ENCODE results near the gene HNRNPK. TPM values are rescaled to one million over a fixed set of nuclear protein-coding genes. Genes with fewer than 3 reads are reported as not detected.

The HNRNPK gene
- total and polyA plus RNA-seq, 2 of the 13 experiments (the other 11 are each of a cell fraction or from before 2014, with no cell fraction given): 321 to 712 TPM

DNA sequence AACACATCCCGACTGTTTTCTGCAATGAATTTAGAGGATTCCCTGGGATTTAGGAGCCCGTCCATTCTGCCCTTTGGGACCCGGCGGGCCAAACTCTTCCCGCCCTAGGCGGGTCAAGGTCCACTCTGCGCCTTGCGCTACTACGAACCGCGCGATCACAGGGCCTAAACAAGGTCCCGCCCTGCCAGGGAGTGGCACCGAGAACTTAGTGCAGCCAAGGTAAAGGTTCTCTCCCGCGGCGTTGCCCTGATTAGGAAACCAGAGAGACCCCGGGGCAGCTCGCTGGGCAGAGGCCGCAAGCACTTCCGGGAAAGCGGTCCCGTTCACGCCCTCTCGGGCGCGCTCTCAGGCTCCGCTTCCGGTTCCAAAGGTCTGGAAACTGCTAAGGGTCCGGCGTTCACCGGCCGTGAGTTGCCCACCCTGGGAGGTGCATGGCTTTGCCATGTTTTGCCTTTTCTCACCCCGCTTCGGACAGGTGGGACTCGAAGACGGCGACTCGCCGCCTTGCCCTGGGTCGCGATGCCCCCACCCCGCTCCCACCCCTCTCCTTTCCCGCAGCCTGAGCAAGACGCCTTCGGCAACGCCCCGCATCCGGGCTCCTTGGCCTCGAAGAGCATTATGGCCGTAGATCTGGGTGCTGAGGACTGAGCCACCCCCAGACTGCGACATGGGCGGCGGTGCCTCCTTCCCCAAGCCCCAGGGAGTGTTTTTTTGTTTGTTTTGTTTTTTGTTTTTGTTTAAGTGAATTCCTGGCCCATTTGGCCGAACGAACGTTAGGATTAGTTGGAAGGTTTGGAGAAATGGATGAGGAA is 23.4 kb downstream of the HNRNPK start (continued):
- TF ChIP-seq, protein P1, sequence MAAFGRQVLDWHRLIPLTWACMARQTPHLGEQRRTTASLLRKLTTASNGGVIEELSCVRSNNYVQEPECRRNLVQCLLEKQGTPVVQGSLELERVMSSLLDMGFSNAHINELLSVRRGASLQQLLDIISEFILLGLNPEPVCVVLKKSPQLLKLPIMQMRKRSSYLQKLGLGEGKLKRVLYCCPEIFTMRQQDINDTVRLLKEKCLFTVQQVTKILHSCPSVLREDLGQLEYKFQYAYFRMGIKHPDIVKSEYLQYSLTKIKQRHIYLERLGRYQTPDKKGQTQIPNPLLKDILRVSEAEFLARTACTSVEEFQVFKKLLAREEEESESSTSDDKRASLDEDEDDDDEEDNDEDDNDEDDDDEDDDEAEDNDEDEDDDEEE (CRISPR knock-in tag; IDR thresholded peaks at IDR 0.05): peak; percentile 74
- TF ChIP-seq JARID2 (CRISPR knock-in tag; IDR thresholded peaks at IDR 0.05; ENCODE audit: insufficient replicate concordance): peak; percentile 45
- TF ChIP-seq ATAD3A (CRISPR knock-in tag; IDR thresholded peaks at IDR 0.05): no peak
- TF ChIP-seq, protein P2, sequence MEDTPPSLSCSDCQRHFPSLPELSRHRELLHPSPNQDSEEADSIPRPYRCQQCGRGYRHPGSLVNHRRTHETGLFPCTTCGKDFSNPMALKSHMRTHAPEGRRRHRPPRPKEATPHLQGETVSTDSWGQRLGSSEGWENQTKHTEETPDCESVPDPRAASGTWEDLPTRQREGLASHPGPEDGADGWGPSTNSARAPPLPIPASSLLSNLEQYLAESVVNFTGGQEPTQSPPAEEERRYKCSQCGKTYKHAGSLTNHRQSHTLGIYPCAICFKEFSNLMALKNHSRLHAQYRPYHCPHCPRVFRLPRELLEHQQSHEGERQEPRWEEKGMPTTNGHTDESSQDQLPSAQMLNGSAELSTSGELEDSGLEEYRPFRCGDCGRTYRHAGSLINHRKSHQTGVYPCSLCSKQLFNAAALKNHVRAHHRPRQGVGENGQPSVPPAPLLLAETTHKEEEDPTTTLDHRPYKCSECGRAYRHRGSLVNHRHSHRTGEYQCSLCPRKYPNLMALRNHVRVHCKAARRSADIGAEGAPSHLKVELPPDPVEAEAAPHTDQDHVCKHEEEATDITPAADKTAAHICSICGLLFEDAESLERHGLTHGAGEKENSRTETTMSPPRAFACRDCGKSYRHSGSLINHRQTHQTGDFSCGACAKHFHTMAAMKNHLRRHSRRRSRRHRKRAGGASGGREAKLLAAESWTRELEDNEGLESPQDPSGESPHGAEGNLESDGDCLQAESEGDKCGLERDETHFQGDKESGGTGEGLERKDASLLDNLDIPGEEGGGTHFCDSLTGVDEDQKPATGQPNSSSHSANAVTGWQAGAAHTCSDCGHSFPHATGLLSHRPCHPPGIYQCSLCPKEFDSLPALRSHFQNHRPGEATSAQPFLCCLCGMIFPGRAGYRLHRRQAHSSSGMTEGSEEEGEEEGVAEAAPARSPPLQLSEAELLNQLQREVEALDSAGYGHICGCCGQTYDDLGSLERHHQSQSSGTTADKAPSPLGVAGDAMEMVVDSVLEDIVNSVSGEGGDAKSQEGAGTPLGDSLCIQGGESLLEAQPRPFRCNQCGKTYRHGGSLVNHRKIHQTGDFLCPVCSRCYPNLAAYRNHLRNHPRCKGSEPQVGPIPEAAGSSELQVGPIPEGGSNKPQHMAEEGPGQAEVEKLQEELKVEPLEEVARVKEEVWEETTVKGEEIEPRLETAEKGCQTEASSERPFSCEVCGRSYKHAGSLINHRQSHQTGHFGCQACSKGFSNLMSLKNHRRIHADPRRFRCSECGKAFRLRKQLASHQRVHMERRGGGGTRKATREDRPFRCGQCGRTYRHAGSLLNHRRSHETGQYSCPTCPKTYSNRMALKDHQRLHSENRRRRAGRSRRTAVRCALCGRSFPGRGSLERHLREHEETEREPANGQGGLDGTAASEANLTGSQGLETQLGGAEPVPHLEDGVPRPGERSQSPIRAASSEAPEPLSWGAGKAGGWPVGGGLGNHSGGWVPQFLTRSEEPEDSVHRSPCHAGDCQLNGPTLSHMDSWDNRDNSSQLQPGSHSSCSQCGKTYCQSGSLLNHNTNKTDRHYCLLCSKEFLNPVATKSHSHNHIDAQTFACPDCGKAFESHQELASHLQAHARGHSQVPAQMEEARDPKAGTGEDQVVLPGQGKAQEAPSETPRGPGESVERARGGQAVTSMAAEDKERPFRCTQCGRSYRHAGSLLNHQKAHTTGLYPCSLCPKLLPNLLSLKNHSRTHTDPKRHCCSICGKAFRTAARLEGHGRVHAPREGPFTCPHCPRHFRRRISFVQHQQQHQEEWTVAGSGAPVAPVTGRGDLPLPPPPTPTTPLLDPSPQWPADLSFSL (CRISPR knock-in tag; IDR thresholded peaks at IDR 0.05): no peak
- TF ChIP-seq, protein P3, sequence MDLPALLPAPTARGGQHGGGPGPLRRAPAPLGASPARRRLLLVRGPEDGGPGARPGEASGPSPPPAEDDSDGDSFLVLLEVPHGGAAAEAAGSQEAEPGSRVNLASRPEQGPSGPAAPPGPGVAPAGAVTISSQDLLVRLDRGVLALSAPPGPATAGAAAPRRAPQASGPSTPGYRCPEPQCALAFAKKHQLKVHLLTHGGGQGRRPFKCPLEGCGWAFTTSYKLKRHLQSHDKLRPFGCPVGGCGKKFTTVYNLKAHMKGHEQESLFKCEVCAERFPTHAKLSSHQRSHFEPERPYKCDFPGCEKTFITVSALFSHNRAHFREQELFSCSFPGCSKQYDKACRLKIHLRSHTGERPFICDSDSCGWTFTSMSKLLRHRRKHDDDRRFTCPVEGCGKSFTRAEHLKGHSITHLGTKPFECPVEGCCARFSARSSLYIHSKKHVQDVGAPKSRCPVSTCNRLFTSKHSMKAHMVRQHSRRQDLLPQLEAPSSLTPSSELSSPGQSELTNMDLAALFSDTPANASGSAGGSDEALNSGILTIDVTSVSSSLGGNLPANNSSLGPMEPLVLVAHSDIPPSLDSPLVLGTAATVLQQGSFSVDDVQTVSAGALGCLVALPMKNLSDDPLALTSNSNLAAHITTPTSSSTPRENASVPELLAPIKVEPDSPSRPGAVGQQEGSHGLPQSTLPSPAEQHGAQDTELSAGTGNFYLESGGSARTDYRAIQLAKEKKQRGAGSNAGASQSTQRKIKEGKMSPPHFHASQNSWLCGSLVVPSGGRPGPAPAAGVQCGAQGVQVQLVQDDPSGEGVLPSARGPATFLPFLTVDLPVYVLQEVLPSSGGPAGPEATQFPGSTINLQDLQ (CRISPR knock-in tag; IDR thresholded peaks at IDR 0.05): peak; percentile 80; the same call in 1 of the 2 replicates
- no peak for TF ChIP-seq ZBTB42 (CRISPR knock-in tag; IDR thresholded peaks at IDR 0.05)
- peak; percentile 91 for TF ChIP-seq ZMYM4 (CRISPR knock-in tag; IDR thresholded peaks at IDR 0.05)
- TF ChIP-seq, protein P4, sequence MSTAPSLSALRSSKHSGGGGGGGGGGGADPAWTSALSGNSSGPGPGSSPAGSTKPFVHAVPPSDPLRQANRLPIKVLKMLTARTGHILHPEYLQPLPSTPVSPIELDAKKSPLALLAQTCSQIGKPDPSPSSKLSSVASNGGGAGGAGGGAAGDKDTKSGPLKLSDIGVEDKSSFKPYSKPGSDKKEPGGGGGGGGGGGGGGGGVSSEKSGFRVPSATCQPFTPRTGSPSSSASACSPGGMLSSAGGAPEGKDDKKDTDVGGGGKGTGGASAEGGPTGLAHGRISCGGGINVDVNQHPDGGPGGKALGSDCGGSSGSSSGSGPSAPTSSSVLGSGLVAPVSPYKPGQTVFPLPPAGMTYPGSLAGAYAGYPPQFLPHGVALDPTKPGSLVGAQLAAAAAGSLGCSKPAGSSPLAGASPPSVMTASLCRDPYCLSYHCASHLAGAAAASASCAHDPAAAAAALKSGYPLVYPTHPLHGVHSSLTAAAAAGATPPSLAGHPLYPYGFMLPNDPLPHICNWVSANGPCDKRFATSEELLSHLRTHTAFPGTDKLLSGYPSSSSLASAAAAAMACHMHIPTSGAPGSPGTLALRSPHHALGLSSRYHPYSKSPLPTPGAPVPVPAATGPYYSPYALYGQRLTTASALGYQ (CRISPR knock-in tag; IDR thresholded peaks at IDR 0.05): peak; percentile 65; the same call in 1 of the 2 replicates
- TF ChIP-seq, protein P5, sequence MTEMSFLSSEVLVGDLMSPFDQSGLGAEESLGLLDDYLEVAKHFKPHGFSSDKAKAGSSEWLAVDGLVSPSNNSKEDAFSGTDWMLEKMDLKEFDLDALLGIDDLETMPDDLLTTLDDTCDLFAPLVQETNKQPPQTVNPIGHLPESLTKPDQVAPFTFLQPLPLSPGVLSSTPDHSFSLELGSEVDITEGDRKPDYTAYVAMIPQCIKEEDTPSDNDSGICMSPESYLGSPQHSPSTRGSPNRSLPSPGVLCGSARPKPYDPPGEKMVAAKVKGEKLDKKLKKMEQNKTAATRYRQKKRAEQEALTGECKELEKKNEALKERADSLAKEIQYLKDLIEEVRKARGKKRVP (CRISPR knock-in tag; IDR thresholded peaks at IDR 0.05): peak in 1 of 2 experiments; percentile 80; a peak in 2 of 4 replicates
- TF ChIP-seq, protein P6, sequence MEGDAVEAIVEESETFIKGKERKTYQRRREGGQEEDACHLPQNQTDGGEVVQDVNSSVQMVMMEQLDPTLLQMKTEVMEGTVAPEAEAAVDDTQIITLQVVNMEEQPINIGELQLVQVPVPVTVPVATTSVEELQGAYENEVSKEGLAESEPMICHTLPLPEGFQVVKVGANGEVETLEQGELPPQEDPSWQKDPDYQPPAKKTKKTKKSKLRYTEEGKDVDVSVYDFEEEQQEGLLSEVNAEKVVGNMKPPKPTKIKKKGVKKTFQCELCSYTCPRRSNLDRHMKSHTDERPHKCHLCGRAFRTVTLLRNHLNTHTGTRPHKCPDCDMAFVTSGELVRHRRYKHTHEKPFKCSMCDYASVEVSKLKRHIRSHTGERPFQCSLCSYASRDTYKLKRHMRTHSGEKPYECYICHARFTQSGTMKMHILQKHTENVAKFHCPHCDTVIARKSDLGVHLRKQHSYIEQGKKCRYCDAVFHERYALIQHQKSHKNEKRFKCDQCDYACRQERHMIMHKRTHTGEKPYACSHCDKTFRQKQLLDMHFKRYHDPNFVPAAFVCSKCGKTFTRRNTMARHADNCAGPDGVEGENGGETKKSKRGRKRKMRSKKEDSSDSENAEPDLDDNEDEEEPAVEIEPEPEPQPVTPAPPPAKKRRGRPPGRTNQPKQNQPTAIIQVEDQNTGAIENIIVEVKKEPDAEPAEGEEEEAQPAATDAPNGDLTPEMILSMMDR (CRISPR knock-in tag; IDR thresholded peaks at IDR 0.05): no peak
- 0 out of 2 replicates have a peak, but pooled peaks have one; percentile 56 for TF ChIP-seq ZMYM2 (CRISPR knock-in tag; IDR thresholded peaks at IDR 0.05)

All from HepG2 (cell line).